IMR-90 (cell line): ENCODE data around the gene CWF19L2. TPM values are rescaled to one million over a fixed set of nuclear protein-coding genes. Genes with fewer than 3 reads are reported as not detected.

Experiments
- ATAC-seq: fragments of 200-7000 bp; cut with Tn5 transposase; 2 replicates; pipeline ENCODE4 v1.9.1; 2020; ENCODE audit warnings: low read depth, mild to moderate bottlenecking, moderate library complexity
- BruUV-seq: library from RNA; stranded (reverse); fragments of 400-500 nt; replicated peaks from 2 replicates; lab custom pipeline; 2021; lab: Mats Ljungman, UMichigan
- CTCF ChIA-PET: fragments of 300-600 bp; formaldehyde crosslinking; extraction: SDS; loops from one replicate; lab custom pipeline; 2021; ENCODE audit warnings: antibody characterized with exemption; lab: Yijun Ruan, JAX
- POLR2A ChIA-PET: fragments of 300-600 bp; sonication (Branson Sonifier 250); formaldehyde crosslinking; loops from one replicate; lab custom pipeline; 2022; ENCODE audit warnings: antibody characterized with exemption; ENCODE audit not compliant: unreplicated experiment; lab: Charles Lee
- DNase-seq: peaks from one replicate; pipeline ENCODE4 v3.0.0; 2013
- H2AFZ ChIP-seq: replicated peaks from 2 replicates; pipeline ENCODE3; 2013; ENCODE audit warnings: low read length, mild to moderate bottlenecking; ENCODE audit not compliant: poor library complexity
- H2AK5ac ChIP-seq: 2 replicates; pipeline ENCODE4 v1.6.1; 2013; ENCODE audit warnings: low read depth, low read length, inconsistent platforms
- H2AK9ac ChIP-seq: replicated peaks from 2 replicates; pipeline ENCODE3; 2013; ENCODE audit warnings: mild to moderate bottlenecking, low read depth, low read length, moderate library complexity; ENCODE audit not compliant: poor library complexity
- H2BK120ac ChIP-seq: 2 replicates; pipeline ENCODE4 v1.6.1; 2013; ENCODE audit warnings: low read depth, low read length, inconsistent platforms
- H2BK15ac ChIP-seq: 3 replicates; pipeline ENCODE4 v1.6.1; 2013; ENCODE audit warnings: low read depth, low read length, inconsistent platforms
- H2BK20ac ChIP-seq: 2 replicates; pipeline ENCODE4 v1.6.1; 2013; ENCODE audit warnings: low read depth, mild to moderate bottlenecking, inconsistent platforms, low read length, moderate library complexity
- H2BK5ac ChIP-seq: 2 replicates; pipeline ENCODE4 v1.6.1; 2013; ENCODE audit warnings: mild to moderate bottlenecking, low read depth, low read length, inconsistent platforms; ENCODE audit not compliant: poor library complexity, severe bottlenecking
- H3K14ac ChIP-seq: replicated peaks from 2 replicates; pipeline ENCODE4 v1.6.1; 2013; ENCODE audit warnings: low read depth, low read length, inconsistent platforms
- H3K18ac ChIP-seq: 2 replicates; pipeline ENCODE4 v1.6.1; 2013; ENCODE audit warnings: low read depth, low read length, control low read depth
- H3K23ac ChIP-seq: 2 replicates; pipeline ENCODE4 v1.6.1; 2013; ENCODE audit warnings: low read depth, low read length, inconsistent platforms
- H3K27ac ChIP-seq: 2 replicates; pipeline ENCODE4 v1.5.1; 2013; ENCODE audit warnings: mild to moderate bottlenecking, control low read depth, low read length; ENCODE audit not compliant: insufficient read depth
- H3K27me3 ChIP-seq: 2 replicates; pipeline ENCODE4 v1.6.1; 2013; ENCODE audit warnings: low read length; ENCODE audit not compliant: control insufficient read depth, insufficient read depth
- H3K36me3 ChIP-seq: 2 replicates; pipeline ENCODE4 v1.6.1; 2013; ENCODE audit warnings: low read length, mixed read lengths; ENCODE audit not compliant: control insufficient read depth, insufficient read depth
- H3K4ac ChIP-seq: 2 replicates; pipeline ENCODE4 v1.6.1; 2013; ENCODE audit warnings: low read depth, low read length, inconsistent platforms
- H3K4me1 ChIP-seq: 2 replicates; pipeline ENCODE4 v1.6.1; 2013; ENCODE audit warnings: low read length, mixed read lengths; ENCODE audit not compliant: control insufficient read depth, insufficient read depth
- H3K4me2 ChIP-seq: 2 replicates; pipeline ENCODE4 v1.6.1; 2013; ENCODE audit warnings: low read depth, mild to moderate bottlenecking, control low read depth, low read length, moderate library complexity
- H3K4me3 ChIP-seq: 2 replicates; pipeline ENCODE4 v1.5.1; 2013; ENCODE audit warnings: low read depth, mild to moderate bottlenecking, control low read depth, low read length, moderate library complexity; ENCODE audit not compliant: insufficient read depth
- H3K56ac ChIP-seq: 2 replicates; pipeline ENCODE4 v1.6.1; 2013; ENCODE audit warnings: low read length, inconsistent platforms; ENCODE audit not compliant: insufficient read depth; ENCODE audit errors: extremely low read depth
- H3K79me1 ChIP-seq, 2 experiments: 2 replicates each; pipeline ENCODE4 v1.6.1; 2013; ENCODE audit warnings: low read length in 2 of 2, inconsistent platforms in 1 of 2, low read depth in 1 of 2
- H3K9ac ChIP-seq: 2 replicates; pipeline ENCODE4 v1.6.1; 2013; ENCODE audit warnings: low read depth, low read length, control low read depth
- H3K9me1 ChIP-seq: 2 replicates; pipeline ENCODE4 v1.6.1; 2013; ENCODE audit warnings: low read length, inconsistent platforms; ENCODE audit not compliant: insufficient read depth
- H3K9me3 ChIP-seq: 2 replicates; pipeline ENCODE4 v1.6.1; 2013; ENCODE audit warnings: low read length; ENCODE audit not compliant: control insufficient read depth, insufficient read depth
- H4K20me1 ChIP-seq: 2 replicates; pipeline ENCODE4 v1.6.1; 2013; ENCODE audit warnings: low read length, inconsistent platforms; ENCODE audit not compliant: insufficient read depth
- H4K5ac ChIP-seq: 2 replicates; pipeline ENCODE4 v1.6.1; 2013; ENCODE audit warnings: mild to moderate bottlenecking, low read depth, low read length, control low read depth
- H4K8ac ChIP-seq, 2 experiments: 2 replicates each; pipeline ENCODE4 v1.6.1; 2013; ENCODE audit warnings: low read depth in 2 of 2, low read length in 2 of 2, control low read depth in 1 of 2, inconsistent platforms in 1 of 2
- H4K91ac ChIP-seq: 2 replicates; pipeline ENCODE4 v1.6.1; 2013; ENCODE audit warnings: low read depth, low read length, inconsistent platforms; ENCODE audit not compliant: insufficient read depth
- BHLHE40 ChIP-seq: fragments of 150-350 bp; IDR thresholded peaks from 2 replicates; pipeline ENCODE4 v1.6.1; 2016; ENCODE audit warnings: mild to moderate bottlenecking, low read depth, low read length
- MXI1 ChIP-seq: IDR thresholded peaks from 2 replicates; pipeline ENCODE4 v1.6.1; 2012; ENCODE audit warnings: low read depth, mild to moderate bottlenecking, low read length, moderate library complexity, borderline replicate concordance
- NFE2L2 ChIP-seq: fragments of 150-350 bp; IDR thresholded peaks from 2 replicates; pipeline ENCODE4 v1.6.1; 2016; ENCODE audit warnings: low read depth, mild to moderate bottlenecking, low read length
- POLR2A ChIP-seq: IDR thresholded peaks from 2 replicates; pipeline ENCODE4 v1.6.1; 2012; ENCODE audit warnings: mild to moderate bottlenecking, low read depth, low read length
- SMC3 ChIP-seq: fragments of 150-350 bp; IDR thresholded peaks from 2 replicates; pipeline ENCODE4 v1.6.1; 2016; ENCODE audit warnings: low read depth, mild to moderate bottlenecking, antibody characterized with exemption, low read length, moderate library complexity
- WGBS, 2 experiments: methylation state at CpG; one replicate each; pipeline versions ENCODE4 v1.1.5 to v1.1.7; 2013; ENCODE audit warnings: missing lambda C conversion rate in 2 of 2; ENCODE audit not compliant: insufficient read length in 1 of 2; ENCODE audit errors: extremely low coverage in 2 of 2; 5-methylcytosine and 5-hydroxymethylcytosine counted together
- dilution Hi-C: fragments of 300-500 bp; cut with HindIII; formaldehyde crosslinking; loops from one replicate; pipeline ENCODE4 v1.14.3; 2018; ENCODE audit warnings: low sequenced_read_pairs; ENCODE audit not compliant: unreplicated experiment
- in situ Hi-C: fragments of 300-500 bp; cut with MboI; formaldehyde crosslinking; loops from 3 replicates; pipeline ENCODE4 v1.14.3; 2019; ENCODE audit warnings: low sequenced_read_pairs, inconsistent platforms, mixed read lengths
- intact Hi-C: fragments of 100-400 bp; cut with micrococcal nuclease; formaldehyde crosslinking; loops from 2 replicates; pipeline ENCODE4 v1.10.0; 2022
- polyA plus RNA-seq, 3 experiments: library from polyadenylated mRNA; depleted of rRNA; stranded (reverse); fragments of >200 nt; gene quantifications; 2 replicates each; pipeline ENCODE4 v1.2.3, GENCODE V29; 2012; ENCODE audit warnings: low replicate concordance in 1 of 3
- total RNA-seq: library from RNA; depleted of rRNA; stranded (reverse); fragments of >200 nt; gene quantifications from 2 replicates; pipeline ENCODE4 v1.2.3, GENCODE V29; 2012
- TF ChIP-seq, protein P1 (sequence below): fragments of 150-350 bp; IDR thresholded peaks from 2 replicates; pipeline ENCODE4 v1.6.1; 2016; ENCODE audit warnings: low read depth, mild to moderate bottlenecking, low read length, moderate library complexity, borderline replicate concordance

Gene CWF19L2
- total and polyA plus RNA-seq, 2 of the 4 experiments (the other 2 are of a cell fraction): 1.7 to 3.8 TPM

DNA sequence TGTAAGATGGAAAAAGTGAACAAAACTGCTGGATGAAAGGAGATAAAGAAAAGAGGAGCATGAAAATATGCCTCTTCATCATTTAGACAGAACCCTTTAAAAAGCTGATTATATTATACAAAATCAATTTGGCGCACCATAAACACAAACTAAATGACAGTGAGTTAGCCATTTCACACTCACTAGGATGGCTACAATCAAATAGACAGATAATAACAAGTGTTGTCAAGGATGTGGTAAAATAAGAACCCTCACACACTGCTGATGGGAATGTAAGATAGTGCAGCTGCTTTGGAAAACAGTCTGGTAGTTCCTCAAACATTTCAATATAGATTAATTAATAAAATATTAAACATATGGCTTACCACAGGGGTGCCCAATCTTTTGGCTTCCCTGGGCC is 99.7 kb downstream of the CWF19L2 start:
- ChIA-PET CTCF (no interaction called here), POLR2A (no interaction called here)

More for the DNA sequence above, 99.7 kb downstream of the CWF19L2 start:
- H3K4me1 ChIP-seq: no peaks in the 10 kb centered on the region
- no peak overlapping the region for H2AK5ac ChIP-seq
- H3K9me3 ChIP-seq: no peaks in the 10 kb centered on the region
- H2AK9ac ChIP-seq: no peak overlapping the region
- no peaks in the 10 kb centered on the region for H3K79me1 ChIP-seq
- in situ Hi-C loops (no loop called here), intact Hi-C loops (no loop called here), dilution Hi-C loops (no loop called here)
- no peaks in the 10 kb centered on the region for H3K9me1 ChIP-seq
- H3K9ac ChIP-seq: no peak overlapping the region
- H3K36me3 ChIP-seq: no peaks in the 10 kb centered on the region
- H4K91ac ChIP-seq: no peak overlapping the region
- no peak overlapping the region for H3K18ac ChIP-seq
- no CpG with 5 or more reads among the region's 1 CpG for WGBS, 2 experiments
- no peak overlapping the region for H3K14ac ChIP-seq
- no peak overlapping the region for H2BK20ac ChIP-seq
- no peak overlapping the region for H2AFZ ChIP-seq
- H2BK15ac ChIP-seq: no peak overlapping the region
- no peak overlapping the region for H3K4ac ChIP-seq
- no peaks in the 10 kb centered on the region for H3K27me3 ChIP-seq
- H3K4me2 ChIP-seq: no peak overlapping the region
- no TSS peak for BruUV-seq
- no peak for DNase-seq
- H3K27ac ChIP-seq: no peak overlapping the region
- H3K56ac ChIP-seq: no peak overlapping the region
- no peak overlapping the region for H2BK120ac ChIP-seq
- H2BK5ac ChIP-seq: no peak overlapping the region
- H4K20me1 ChIP-seq: no peaks in the 10 kb centered on the region
- no peak for TF ChIP-seq NFE2L2
- TF ChIP-seq, protein P1, sequence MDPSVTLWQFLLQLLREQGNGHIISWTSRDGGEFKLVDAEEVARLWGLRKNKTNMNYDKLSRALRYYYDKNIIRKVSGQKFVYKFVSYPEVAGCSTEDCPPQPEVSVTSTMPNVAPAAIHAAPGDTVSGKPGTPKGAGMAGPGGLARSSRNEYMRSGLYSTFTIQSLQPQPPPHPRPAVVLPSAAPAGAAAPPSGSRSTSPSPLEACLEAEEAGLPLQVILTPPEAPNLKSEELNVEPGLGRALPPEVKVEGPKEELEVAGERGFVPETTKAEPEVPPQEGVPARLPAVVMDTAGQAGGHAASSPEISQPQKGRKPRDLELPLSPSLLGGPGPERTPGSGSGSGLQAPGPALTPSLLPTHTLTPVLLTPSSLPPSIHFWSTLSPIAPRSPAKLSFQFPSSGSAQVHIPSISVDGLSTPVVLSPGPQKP: no peak
- no peak for TF ChIP-seq BHLHE40
- no peak for TF ChIP-seq SMC3
- no peak for TF ChIP-seq POLR2A
- TF ChIP-seq MXI1: no peak
- ATAC-seq: no peak
- no peak overlapping the region for H4K5ac ChIP-seq
- H3K23ac ChIP-seq: no peak overlapping the region
- no peak overlapping the region for H3K4me3 ChIP-seq
- no peak overlapping the region for H4K8ac ChIP-seq
